ENCODE measurements around the gene SORL1.

- no peak for TF ChIP-seq CTCF (IDR thresholded peaks at IDR 0.05)
- TF ChIP-seq EZH2 (IDR thresholded peaks at IDR 0.05) = no peak
Measured at GRCh38 chr11:121554552-121554951, 102.4 kb downstream of the SORL1 start.
